HG03060 (cell line): ENCODE measurements around the gene MX1.

Experiments
- ATAC-seq: cut with Tn5 transposase; IDR thresholded peaks from one replicate; pipeline ENCODE4 v1.9.1; 2021; ENCODE audit warnings: low read depth, moderate number of reproducible peaks; ENCODE audit not compliant: unreplicated experiment

Gene MX1

GRCh38 chr21:41431788-41432548, 5.9 kb downstream of the MX1 start:
- ATAC-seq = peak; percentile 42

- ATAC-seq = no peak
Measured at GRCh38 chr21:41432562-41433460, 6.8 kb downstream of the MX1 start.

GRCh38 chr21:41433566-41433965, 7.5 kb downstream of the MX1 start:
- ATAC-seq = no peak

GRCh38 chr21:41435706-41436105, 9.7 kb downstream of the MX1 start:
- no peak for ATAC-seq

GRCh38 chr21:41437729-41438128, 11.7 kb downstream of the MX1 start:
- no peak for ATAC-seq

- no peak for ATAC-seq
Measured at GRCh38 chr21:41438425-41439113, 12.5 kb downstream of the MX1 start.

GRCh38 chr21:41439248-41439647, 13.2 kb downstream of the MX1 start:
- ATAC-seq = no peak

GRCh38 chr21:41441546-41441945, 15.5 kb downstream of the MX1 start:
- ATAC-seq = no peak

GRCh38 chr21:41442481-41443186, 16.6 kb downstream of the MX1 start:
- ATAC-seq = no peak

GRCh38 chr21:41443562-41443961, 17.5 kb downstream of the MX1 start:
- ATAC-seq = no peak

- ATAC-seq = no peak
Measured at GRCh38 chr21:41444703-41445464, 18.8 kb downstream of the MX1 start.

- ATAC-seq = no peak
Measured at GRCh38 chr21:41445465-41445862, 19.4 kb downstream of the MX1 start.

- ATAC-seq = no peak
Measured at GRCh38 chr21:41446586-41446985, 20.5 kb downstream of the MX1 start.

- no peak for ATAC-seq
Measured at GRCh38 chr21:41447356-41447755, 21.3 kb downstream of the MX1 start.

- ATAC-seq = no peak
Measured at GRCh38 chr21:41449613-41450012, 23.6 kb downstream of the MX1 start.

GRCh38 chr21:41451753-41452676, 26.0 kb downstream of the MX1 start:
- ATAC-seq = no peak

GRCh38 chr21:41453198-41453597, 27.2 kb downstream of the MX1 start:
- no peak for ATAC-seq

- ATAC-seq = no peak
Measured at GRCh38 chr21:41453761-41454160, 27.7 kb downstream of the MX1 start.

GRCh38 chr21:41458121-41458520, 32.1 kb downstream of the MX1 start:
- no peak for ATAC-seq
